Left kidney (tissue), 2 donors: Measurements from ENCODE around the gene WDR33. TPM values are rescaled to one million over a fixed set of nuclear protein-coding genes. Genes with fewer than 3 reads are reported as not detected.
"Not testable (repeated sequence)": the region's sequence is repeated elsewhere in the genome, so short reads cannot be mapped to it uniquely, and the experiment has no call there.

Experiments
- DNase-seq: peaks from one replicate; pipeline ENCODE4 v3.0.0-alpha.2; 2013
- polyA plus RNA-seq: library from polyadenylated mRNA; unstranded; fragments of 120-200 nt; gene quantifications from one replicate; pipeline ENCODE4 v1.2.1, GENCODE V29; 2013; ENCODE audit not compliant: insufficient read length

Gene WDR33
- polyA plus RNA-seq, 1 donor: 62.3 TPM

DNA sequence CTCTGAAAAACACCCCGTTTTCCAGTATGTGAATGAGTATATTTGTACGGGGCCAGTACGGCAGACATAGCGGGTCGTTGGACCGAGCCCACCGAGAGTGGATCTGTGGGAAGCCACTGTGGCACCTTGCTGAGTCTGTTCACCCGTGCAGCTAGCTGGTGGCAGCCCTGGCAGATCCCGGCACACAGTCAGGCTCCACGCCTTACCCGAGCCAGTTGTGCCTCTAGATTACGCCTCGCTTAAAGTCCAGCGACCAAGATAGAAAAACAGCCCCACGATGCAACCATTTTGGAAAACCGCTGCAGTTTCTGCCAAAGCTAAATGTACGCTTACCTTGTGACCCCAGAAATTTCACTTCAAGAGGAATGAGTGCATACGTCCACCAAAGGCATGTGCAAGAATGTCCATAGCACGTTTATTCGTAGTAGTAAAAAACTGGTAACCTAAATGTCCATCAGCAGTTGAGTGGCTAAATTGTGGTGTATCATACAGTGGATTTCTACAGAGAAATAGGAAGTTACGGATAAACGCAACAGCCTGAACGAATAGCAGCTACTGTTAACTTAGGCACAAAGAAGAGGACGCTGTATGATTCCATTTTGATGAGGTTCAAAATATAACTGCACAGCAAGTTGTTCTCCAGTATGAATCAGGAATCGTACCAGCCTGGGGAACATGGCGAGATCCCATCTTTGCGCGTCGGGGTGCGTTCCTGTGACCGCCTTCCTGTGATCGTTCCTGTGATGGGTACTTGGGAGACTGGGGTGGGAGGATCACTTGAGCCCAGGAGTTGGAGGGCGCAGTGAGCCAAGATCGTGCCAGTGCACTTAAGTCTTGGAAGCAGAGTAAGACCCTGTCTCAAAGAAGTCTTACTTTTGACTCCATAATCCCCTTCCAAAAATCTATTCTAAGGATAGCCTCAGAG is 688 bp upstream of the WDR33 start:
- no peak for DNase-seq

GRCh38 chr2:127810156-127810618 is 784 bp downstream of the WDR33 start:
- no peak for DNase-seq

- DNase-seq: no peak
Measured at GRCh38 chr2:127807678-127808353, 3.2 kb downstream of the WDR33 start.

DNA sequence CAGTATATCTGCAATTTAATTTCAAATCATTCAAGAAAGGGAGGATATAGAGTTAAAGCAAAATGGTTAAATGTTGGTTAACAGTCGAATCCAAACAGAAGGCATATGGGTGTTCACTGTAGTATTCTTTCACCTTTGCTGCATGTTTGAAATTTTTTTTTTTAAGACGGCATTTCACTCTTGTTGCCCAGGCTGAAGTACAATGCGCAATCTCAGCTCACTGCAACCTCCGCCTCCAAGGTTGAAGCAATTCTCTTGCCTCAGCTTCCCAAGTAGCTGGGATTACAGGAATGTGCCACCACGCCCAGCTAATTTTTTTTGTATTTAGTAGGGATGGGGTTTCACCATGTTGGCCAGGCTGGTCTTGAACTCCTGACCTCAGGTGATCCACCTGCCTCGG is 4.1 kb downstream of the WDR33 start:
- DNase-seq: not testable (repeated sequence)

- DNase-seq: no peak
Measured at GRCh38 chr2:127805491-127805890, 5.5 kb downstream of the WDR33 start.

- DNase-seq: no peak
Measured at GRCh38 chr2:127799926-127800325, 11.0 kb downstream of the WDR33 start.

- DNase-seq: no peak
Measured at GRCh38 chr2:127796389-127796788, 14.6 kb downstream of the WDR33 start.

DNA sequence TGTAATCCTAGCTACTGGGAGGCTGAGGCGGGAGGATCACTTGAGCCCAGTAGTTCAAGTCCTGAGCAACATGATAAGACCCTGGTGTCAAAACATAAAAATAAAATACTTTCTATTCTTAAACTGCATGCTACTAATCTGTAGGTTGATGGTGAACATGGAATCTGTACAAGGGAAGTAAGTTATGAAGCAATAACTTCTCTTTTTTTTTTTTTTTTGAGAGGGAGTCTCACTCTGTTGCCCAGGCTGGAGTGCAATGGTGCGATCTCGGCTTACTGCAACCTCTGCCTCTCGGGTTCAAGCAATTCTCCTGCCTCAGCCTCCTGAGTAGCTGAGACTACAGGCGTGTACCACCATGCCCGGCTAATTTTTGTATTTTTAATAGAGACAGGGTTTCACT is 16.1 kb downstream of the WDR33 start:
- not testable (repeated sequence) for DNase-seq

DNA sequence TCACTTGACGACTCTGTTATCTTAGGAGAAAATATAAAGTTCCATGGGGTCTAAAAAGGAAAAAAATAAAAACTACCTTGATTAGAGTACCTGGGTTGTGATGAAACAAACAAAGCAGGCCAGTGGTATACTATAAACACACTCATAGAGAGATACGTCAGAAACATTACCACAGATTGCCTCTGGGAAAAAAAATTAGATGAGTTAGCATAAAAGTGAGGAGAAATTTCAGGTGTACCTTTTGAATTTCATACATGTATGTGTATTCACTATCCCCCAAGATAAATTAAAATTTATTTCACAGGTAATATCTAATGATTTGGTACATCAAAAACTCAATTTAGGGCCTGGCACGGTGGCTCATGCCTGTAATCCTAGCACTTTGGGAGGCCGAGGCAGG is 18.2 kb downstream of the WDR33 start:
- no peak for DNase-seq

DNA sequence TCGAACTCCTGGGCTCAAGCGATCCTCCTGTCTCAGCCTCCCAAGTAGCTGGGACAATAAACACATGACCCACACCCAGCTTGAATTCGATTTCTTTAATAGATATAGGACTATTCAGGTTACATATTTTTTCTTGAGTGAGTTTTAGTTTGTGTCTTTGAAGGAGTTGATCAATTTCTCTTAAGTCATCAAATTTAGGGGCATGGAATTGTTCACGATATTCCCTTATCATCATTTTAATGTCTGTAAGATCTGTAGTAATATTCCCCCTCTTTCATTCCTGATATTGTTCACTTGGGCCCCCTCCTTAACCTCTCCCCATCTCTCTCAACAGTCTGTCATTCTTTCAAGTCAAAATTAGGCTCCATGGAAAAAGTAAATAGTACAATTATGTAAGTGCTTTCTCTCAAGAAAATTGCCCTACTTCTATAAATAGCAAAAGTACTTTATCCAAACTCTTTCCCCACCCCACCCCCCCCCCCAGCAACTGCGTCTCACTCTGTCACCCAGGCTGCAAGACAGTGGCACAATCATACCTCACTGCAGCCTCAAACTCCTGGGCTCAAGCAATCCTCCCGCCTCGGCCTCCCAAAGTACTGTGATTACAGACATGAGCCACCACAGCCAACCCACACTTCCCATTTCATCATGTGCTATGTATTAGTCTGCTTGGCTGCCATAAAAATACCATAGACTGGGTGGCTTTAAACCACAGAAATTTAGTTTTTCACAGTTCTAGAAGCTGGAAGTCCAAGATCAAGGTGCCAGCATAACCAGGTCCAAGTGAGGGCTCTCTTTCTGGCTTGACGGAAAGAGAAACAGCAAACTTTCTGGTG is 20.1 kb downstream of the WDR33 start:
- DNase-seq: no peak

- DNase-seq: no peak
Measured at GRCh38 chr2:127786048-127786809, 24.7 kb downstream of the WDR33 start.

GRCh38 chr2:127784965-127785518 is 25.9 kb downstream of the WDR33 start:
- no peak for DNase-seq

GRCh38 chr2:127783101-127783500 is 27.9 kb downstream of the WDR33 start:
- DNase-seq: no peak

DNA sequence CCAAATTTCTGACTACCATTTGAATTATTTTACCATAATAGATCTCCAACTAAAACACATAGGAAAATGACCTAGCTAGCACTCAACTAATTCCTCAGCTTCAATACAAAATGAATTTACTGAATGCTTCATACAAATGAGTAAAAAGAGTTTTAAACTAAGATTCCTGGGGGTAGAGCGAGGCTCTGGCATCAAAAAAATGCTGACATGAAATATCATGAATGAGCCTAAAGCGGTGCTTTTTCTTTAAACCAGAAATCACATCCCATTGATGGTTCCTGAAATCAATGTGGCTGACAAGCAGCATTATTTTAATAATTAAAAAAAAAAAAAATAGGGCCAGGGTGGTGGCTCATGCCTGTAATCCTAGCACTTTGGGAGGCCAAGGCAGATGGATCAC is 32.1 kb downstream of the WDR33 start:
- no peak for DNase-seq

DNA sequence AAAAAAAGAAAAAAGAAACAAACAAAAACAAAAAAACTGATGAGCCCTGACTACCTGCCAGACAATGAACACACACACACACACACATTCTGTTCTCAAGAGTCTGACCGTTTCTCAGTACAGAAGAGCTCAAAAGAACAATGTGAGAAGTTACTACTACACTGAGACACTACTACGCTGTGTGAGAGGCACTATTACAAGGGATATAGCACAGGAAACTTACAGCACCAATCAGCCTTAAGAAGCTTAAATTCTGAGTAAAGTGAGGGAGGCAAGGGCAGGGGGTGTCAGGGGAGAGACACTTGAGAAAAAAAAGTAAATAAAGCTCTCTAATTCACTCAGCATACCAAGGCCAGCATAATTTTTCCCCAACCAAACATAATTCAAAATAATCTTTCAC is 32.5 kb downstream of the WDR33 start:
- DNase-seq: no peak

- DNase-seq: no peak
Measured at GRCh38 chr2:127776122-127776780, 34.7 kb downstream of the WDR33 start.

- DNase-seq: no peak
Measured at GRCh38 chr2:127771756-127772155, 39.2 kb downstream of the WDR33 start.

GRCh38 chr2:127770973-127771735 is 39.8 kb downstream of the WDR33 start:
- no peak for DNase-seq

DNA sequence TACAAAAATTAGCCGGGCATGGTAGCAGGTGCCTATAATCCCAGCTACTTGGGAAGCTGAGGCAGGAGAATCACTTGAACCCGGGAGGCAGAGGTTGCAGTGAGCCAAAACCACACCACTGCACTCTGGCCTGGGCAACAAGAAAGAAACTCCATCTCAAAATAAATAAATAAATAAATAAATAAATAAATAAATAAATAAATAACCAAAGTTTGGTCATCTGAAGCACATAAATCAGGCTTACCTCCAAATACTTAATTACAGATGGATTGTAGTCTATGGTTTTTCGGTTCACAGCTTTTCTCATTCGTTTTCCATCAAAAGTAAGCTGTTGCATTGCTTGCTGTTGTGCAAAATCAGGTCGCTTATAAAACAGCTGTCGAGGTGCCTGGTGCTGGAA is 40.4 kb downstream of the WDR33 start:
- not testable (repeated sequence) for DNase-seq

GRCh38 chr2:127769587-127769986 is 41.4 kb downstream of the WDR33 start:
- DNase-seq: no peak
